Small intestine (tissue), 16 donors: ENCODE results near the gene OR52N2. TPM values are rescaled to one million over a fixed set of nuclear protein-coding genes. Genes with fewer than 3 reads are reported as not detected.

Experiments
- DNase-seq, 2 donors: peaks; one replicate each; pipeline versions ENCODE4 v3.0.0 to v3.0.0-alpha.2; 2013
- FAIRE-seq: peaks from 2 replicates; lab custom pipeline; 2012; peaks lifted over from hg19 to GRCh38; lab: Jason Lieb, UNC
- H3K27ac ChIP-seq, 3 donors: one replicate each; pipeline ENCODE4 v1.5.1; 2013; ENCODE audit warnings: low read length in 2 of 3, mild to moderate bottlenecking in 2 of 3, control low read depth in 1 of 3, inconsistent platforms in 1 of 3, low read depth in 1 of 3, moderate library complexity in 1 of 3
- H3K27me3 ChIP-seq, 3 donors: one replicate each; pipeline ENCODE4 v1.6.1; 2013; ENCODE audit warnings: low read length in 3 of 3, inconsistent platforms in 1 of 3; ENCODE audit not compliant: control insufficient read depth in 3 of 3, insufficient read depth in 3 of 3
- H3K36me3 ChIP-seq, 3 donors: one replicate each; pipeline ENCODE4 v1.6.1; 2013; ENCODE audit warnings: low read length in 3 of 3, inconsistent platforms in 1 of 3, low read depth in 1 of 3, mild to moderate bottlenecking in 1 of 3, moderate library complexity in 1 of 3; ENCODE audit not compliant: control insufficient read depth in 3 of 3, insufficient read depth in 2 of 3
- H3K4me1 ChIP-seq, 3 donors: one replicate each; pipeline ENCODE4 v1.6.1; 2013; ENCODE audit warnings: low read length in 2 of 3, inconsistent platforms in 1 of 3, low read depth in 1 of 3, mild to moderate bottlenecking in 1 of 3, moderate library complexity in 1 of 3; ENCODE audit not compliant: control insufficient read depth in 3 of 3, insufficient read depth in 2 of 3
- H3K4me3 ChIP-seq, 3 donors: one replicate each; pipeline ENCODE4 v1.5.1; 2013; ENCODE audit warnings: low read length in 3 of 3, control low read depth in 1 of 3, inconsistent platforms in 1 of 3, low read depth in 1 of 3, mild to moderate bottlenecking in 1 of 3, moderate library complexity in 1 of 3
- H3K9me3 ChIP-seq, 2 donors: one replicate each; pipeline ENCODE4 v1.6.1; 2013; ENCODE audit warnings: low read depth in 1 of 2, low read length in 1 of 2; ENCODE audit not compliant: control insufficient read depth in 2 of 2, insufficient read depth in 1 of 2
- WGBS, 3 donors: extraction: QIAGEN DNeasy Blood & Tissue Kit; methylation state at CpG; one replicate each; pipeline ENCODE4 v1.1.7; 2013; 5-methylcytosine and 5-hydroxymethylcytosine counted together
- long read RNA-seq, 10 donors: transcript quantifications; one replicate each; lab custom pipeline, GENCODE V29; 2026
- polyA plus RNA-seq, 4 donors: library from polyadenylated mRNA; stranded (reverse) in 3 of 4; unstranded in 1 of 4; fragments of 200-250 nt in 3 of 4; fragments of 120-200 nt in 1 of 4; gene quantifications; one replicate each; pipeline versions ENCODE4 v1.2.1 to v1.2.3, GENCODE V29; 2013
- donor health status: healthy with polysubstance abuse.
- donor health status: control.
- donor health status: control.
- donor health status: Bipolar disorder and iron deficiency.
- donor health status: healthy.

OR52N2 gene
- under 1 TPM in 1 of 4 donors, not detected in 3; 0.12 TPM for polyA plus RNA-seq
- long read RNA-seq, donor 1, result 0 reads
- long read RNA-seq, donor 2, result 0 reads
- long read RNA-seq, donor 3, result 0 reads
- long read RNA-seq, donor 4, result 0 reads
- long read RNA-seq, donor 5, result 0 reads
- long read RNA-seq, donor 6, result 0 reads
- long read RNA-seq, donor 7, result 0 reads
- long read RNA-seq, donor 8, result 0 reads
- long read RNA-seq, donor 9, result 0 reads
- long read RNA-seq, donor 10, result 0 reads

GRCh38 chr11:5808500-5809121 is at the start of gene OR52N2:
OR52N2 (plus strand) TSS chr11:5808924; CDS start chr11:5820336, 11,412 bp downstream.
- FAIRE-seq (no peak), DNase-seq (peak; percentile 74 to 75)
- WGBS, 3 donors, result 4 to 8% (median 7%) methylated on average over 24 of the region's 24 CpGs
- Histone ChIP-seq H3K27me3 (peaks cover 0 to 11% (median 3%) of the 10 kb centered on the region in 3 donors), H3K4me3 (peak within 1 kb of the TSS; percentile 10 to 44 (median 39)), H3K4me1 (peaks cover 0 to 3% (median 0%) of the 10 kb centered on the region in 3 donors), H3K27ac (no peak within 1 kb of the TSS), H3K36me3 (no peaks in the 10 kb centered on the region), H3K9me3 (no peaks in the 10 kb centered on the region)

- no peaks in the 10 kb centered on the region for H3K27me3 ChIP-seq
- no peaks in the 10 kb centered on the region for H3K4me1 ChIP-seq
- no peak overlapping the region for H3K27ac ChIP-seq
- H3K36me3 ChIP-seq, result no peaks in the 10 kb centered on the region
- no peak for DNase-seq
- H3K4me3 ChIP-seq, result no peak overlapping the region
- WGBS, 3 donors, result 23 to 52% (median 30%) methylated on average over 1 of the region's 1 CpG
- no peaks in the 10 kb centered on the region for H3K9me3 ChIP-seq
- no peak for FAIRE-seq
These were observed 41.7 kb upstream of the OR52N2 start for GRCh38 chr11:5767056-5767455.

- Histone ChIP-seq H3K36me3 (no peaks in the 10 kb centered on the region), H3K9me3 (no peaks in the 10 kb centered on the region), H3K4me1 (no peaks in the 10 kb centered on the region), H3K4me3 (no peak within 1 kb of the TSS), H3K27me3 (no peaks in the 10 kb centered on the region), H3K27ac (no peak within 1 kb of the TSS)
- DNase-seq, result no peak
- WGBS, 3 donors, result 29 to 59% (median 43%) methylated on average over 4 of the region's 4 CpGs
- no peak for FAIRE-seq
These were observed 25.5 kb upstream of the OR52N2 start, which contains the start of gene OR52N5 for GRCh38 chr11:5783255-5783654. OR52N5 (minus strand) TSS chr11:5783355; CDS start chr11:5778634, 4,721 bp downstream.

GRCh38 chr11:5791165-5791564 is 17.6 kb upstream of the OR52N2 start, which contains the start of gene OR52N1:
OR52N1 (minus strand) TSS chr11:5791265; CDS start chr11:5788816, 2,449 bp downstream.
- H3K27ac ChIP-seq, result no peak within 1 kb of the TSS
- WGBS, 3 donors, result 74 to 84% (median 77%) methylated on average over 3 of the region's 3 CpGs
- no peaks in the 10 kb centered on the region for H3K36me3 ChIP-seq
- no peak for DNase-seq
- H3K9me3 ChIP-seq, result no peaks in the 10 kb centered on the region
- no peak within 1 kb of the TSS for H3K4me3 ChIP-seq
- no peaks in the 10 kb centered on the region for H3K4me1 ChIP-seq
- FAIRE-seq, result no peak
- no peaks in the 10 kb centered on the region for H3K27me3 ChIP-seq

- WGBS, 3 donors, result 84 to 90% (median 87%) methylated on average over 6 of the region's 6 CpGs
- H3K27me3 ChIP-seq, result peaks cover 0 to 2% (median 0%) of the 10 kb centered on the region in 3 donors
- H3K4me1 ChIP-seq, result no peaks in the 10 kb centered on the region
- H3K36me3 ChIP-seq, result no peaks in the 10 kb centered on the region
- FAIRE-seq (no peak), DNase-seq (no peak)
- no peak overlapping the region for H3K4me3 ChIP-seq
- H3K27ac ChIP-seq, result no peak overlapping the region
- H3K9me3 ChIP-seq, result no peaks in the 10 kb centered on the region
These were observed 12.2 kb upstream of the OR52N2 start for GRCh38 chr11:5796541-5796940.

GRCh38 chr11:5803982-5804381 is 4.7 kb upstream of the OR52N2 start:
- Histone ChIP-seq H3K27me3 (peaks cover 0 to 7% (median 5%) of the 10 kb centered on the region in 3 donors), H3K9me3 (no peaks in the 10 kb centered on the region)

GRCh38 chr11:5807580-5807979 is 1.1 kb upstream of the OR52N2 start:
- DNase-seq (no peak), FAIRE-seq (no peak)
- H3K27ac ChIP-seq, result no peak overlapping the region
- peaks cover 0 to 11% (median 3%) of the 10 kb centered on the region in 3 donors for H3K27me3 ChIP-seq
- H3K4me3 ChIP-seq, result no peak overlapping the region
- 65 to 70% (median 66%) methylated on average over 10 of the region's 10 CpGs for WGBS, 3 donors
- H3K4me1 ChIP-seq, result peaks cover 0 to 3% (median 0%) of the 10 kb centered on the region in 3 donors
- H3K9me3 ChIP-seq, result no peaks in the 10 kb centered on the region
- H3K36me3 ChIP-seq, result no peaks in the 10 kb centered on the region

More at GRCh38 chr11:5803982-5804381, 4.7 kb upstream of the OR52N2 start:
- no peak overlapping the region for H3K27ac ChIP-seq
- WGBS, 3 donors, result 86 to 89% (median 88%) methylated on average over 5 of the region's 5 CpGs
- DNase-seq (no peak), FAIRE-seq (no peak)
- no peak overlapping the region for H3K4me3 ChIP-seq
- H3K36me3 ChIP-seq, result no peaks in the 10 kb centered on the region
- H3K4me1 ChIP-seq, result peaks cover 0 to 3% (median 0%) of the 10 kb centered on the region in 3 donors

- no peaks in the 10 kb centered on the region for H3K36me3 ChIP-seq
- peak overlapping the region; percentile 10 to 44 (median 39) for H3K4me3 ChIP-seq
- H3K27me3 ChIP-seq, result peaks cover 0 to 11% (median 3%) of the 10 kb centered on the region in 3 donors
- WGBS, 3 donors, result 6 to 28% (median 16%) methylated on average over 5 of the region's 5 CpGs
- H3K4me1 ChIP-seq, result peaks cover 0 to 3% (median 0%) of the 10 kb centered on the region in 3 donors
- H3K27ac ChIP-seq, result no peak overlapping the region
- FAIRE-seq (no peak), DNase-seq (peak; percentile 11 to 22)
- no peaks in the 10 kb centered on the region for H3K9me3 ChIP-seq
These were observed 397 bp downstream of the OR52N2 start for GRCh38 chr11:5809122-5809519.
